SJCRH30 (cell line): ENCODE measurements around the gene ZBTB1. TPM values are rescaled to one million over a fixed set of nuclear protein-coding genes. Genes with fewer than 3 reads are reported as not detected.
"Not testable (repeated sequence)": the region's sequence is repeated elsewhere in the genome, so short reads cannot be mapped to it uniquely, and the experiment has no call there.

ENCODE experiments used
- DNase-seq, 2 experiments: peaks; one replicate each; pipeline ENCODE4 v3.0.0-alpha.2; 2015 to 2020
- H3K27ac ChIP-seq: fragments of 250-450 bp; sonication (Bioruptor Pico); 2 replicates; pipeline ENCODE4 v1.5.1; 2020; ENCODE audit warnings: mild to moderate bottlenecking, moderate library complexity
- H3K27me3 ChIP-seq: fragments of 250-450 bp; sonication (Bioruptor Pico); 2 replicates; pipeline ENCODE4 v1.5.1; 2020; ENCODE audit warnings: mild to moderate bottlenecking, moderate library complexity
- H3K36me3 ChIP-seq: fragments of 250-450 bp; sonication (Bioruptor Pico); 2 replicates; pipeline ENCODE4 v1.5.1; 2020; ENCODE audit warnings: mild to moderate bottlenecking, moderate library complexity
- H3K4me1 ChIP-seq: fragments of 250-450 bp; sonication (Bioruptor Pico); 2 replicates; pipeline ENCODE4 v1.5.1; 2020; ENCODE audit warnings: mild to moderate bottlenecking, moderate library complexity
- H3K4me3 ChIP-seq: fragments of 250-450 bp; sonication (Bioruptor Pico); 2 replicates; pipeline ENCODE4 v1.5.1; 2020; ENCODE audit warnings: mild to moderate bottlenecking, moderate library complexity
- H3K9me3 ChIP-seq: fragments of 250-450 bp; sonication (Bioruptor Pico); replicated peaks from 2 replicates; pipeline ENCODE4 v1.5.1; 2020; ENCODE audit warnings: mild to moderate bottlenecking, moderate library complexity
- total RNA-seq: library from RNA; depleted of rRNA; stranded (reverse); fragments of >200 nt; shearing (Covaris generic); gene quantifications from 2 replicates; pipeline ENCODE4 v1.2.3, GENCODE V29; 2014; rRNA removed

ZBTB1 gene
- total RNA-seq, 1 experiment from 2014 or later = 37.3 TPM

DNA sequence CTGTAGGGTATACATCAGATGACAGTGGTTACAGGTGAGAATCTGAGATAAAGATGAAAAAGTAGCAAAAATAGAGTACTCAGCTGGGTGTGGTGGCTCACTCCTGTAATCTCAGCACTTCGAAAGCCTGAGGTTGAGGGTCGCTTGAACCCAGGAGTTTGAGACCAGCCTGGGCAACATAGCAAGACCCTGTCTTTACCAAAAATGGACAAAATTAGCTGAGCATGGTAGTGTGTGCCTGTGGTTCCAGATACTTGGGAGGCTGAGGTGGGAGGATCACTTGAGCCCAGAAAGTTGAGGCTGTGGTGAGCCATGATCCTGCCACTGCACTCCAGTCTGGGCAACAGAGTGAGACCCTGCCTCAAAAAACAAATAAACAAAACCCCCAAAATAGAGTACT is 53.6 kb downstream of the ZBTB1 start:
- H3K36me3 ChIP-seq, H3K27ac ChIP-seq, H3K9me3 ChIP-seq, DNase-seq, H3K4me3 ChIP-seq, H3K4me1 ChIP-seq, H3K27me3 ChIP-seq: not testable (repeated sequence)

DNA sequence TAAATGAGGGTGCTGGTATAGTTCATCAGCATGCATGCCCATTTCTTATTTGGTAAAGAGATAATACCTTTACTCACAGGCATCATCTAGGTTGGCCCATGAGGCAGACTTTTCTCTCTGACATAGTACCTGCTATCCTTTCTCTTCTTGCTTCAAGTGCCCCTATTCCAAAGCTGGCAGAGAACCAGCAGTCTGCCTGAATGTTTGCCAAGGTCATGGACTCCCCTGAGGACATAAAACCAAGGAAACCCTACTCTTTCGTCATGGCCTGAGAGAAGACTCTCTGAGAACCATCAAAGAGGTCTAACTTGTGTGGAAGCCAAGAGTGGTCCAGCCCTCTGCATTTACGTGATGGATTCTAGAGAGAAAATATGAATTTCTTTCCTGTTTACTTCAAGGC is 57.1 kb downstream of the ZBTB1 start:
- Histone ChIP-seq H3K27ac (no peak overlapping the region), H3K4me1 (no peaks in the 10 kb centered on the region), H3K36me3 (no peaks in the 10 kb centered on the region), H3K9me3 (no peaks in the 10 kb centered on the region), H3K4me3 (no peak overlapping the region), H3K27me3 (no peaks in the 10 kb centered on the region)
- DNase-seq = no peak

- no peak for DNase-seq
- Histone ChIP-seq H3K36me3 (no peaks in the 10 kb centered on the region), H3K27me3 (no peaks in the 10 kb centered on the region), H3K27ac (no peak overlapping the region), H3K4me3 (no peak overlapping the region), H3K9me3 (no peaks in the 10 kb centered on the region), H3K4me1 (no peaks in the 10 kb centered on the region)
These were observed 57.9 kb downstream of the ZBTB1 start for GRCh38 chr14:64562436-64562835.

DNA sequence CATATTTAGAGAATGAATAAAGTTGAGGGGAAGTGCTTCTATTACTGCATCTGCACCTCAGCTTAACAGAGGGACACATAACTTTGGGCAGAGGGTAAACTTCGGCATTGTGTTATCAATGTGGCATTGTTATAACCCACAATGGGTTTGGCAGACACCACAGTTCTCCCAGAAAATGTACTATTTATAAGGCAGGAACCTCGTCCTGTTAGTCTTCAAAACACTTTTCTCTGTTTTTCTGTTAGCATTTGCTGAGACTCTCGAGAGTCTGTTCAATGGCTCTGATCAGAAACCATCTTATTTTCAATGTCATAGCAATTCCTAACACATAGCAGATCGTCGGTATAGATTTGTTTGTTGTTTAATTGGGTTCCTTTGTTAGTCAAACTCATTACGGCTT is 59.1 kb downstream of the ZBTB1 start:
- Histone ChIP-seq H3K27ac (no peak overlapping the region), H3K9me3 (no peaks in the 10 kb centered on the region), H3K4me3 (no peak overlapping the region), H3K36me3 (no peaks in the 10 kb centered on the region), H3K27me3 (no peaks in the 10 kb centered on the region), H3K4me1 (no peaks in the 10 kb centered on the region)
- no peak for DNase-seq

DNA sequence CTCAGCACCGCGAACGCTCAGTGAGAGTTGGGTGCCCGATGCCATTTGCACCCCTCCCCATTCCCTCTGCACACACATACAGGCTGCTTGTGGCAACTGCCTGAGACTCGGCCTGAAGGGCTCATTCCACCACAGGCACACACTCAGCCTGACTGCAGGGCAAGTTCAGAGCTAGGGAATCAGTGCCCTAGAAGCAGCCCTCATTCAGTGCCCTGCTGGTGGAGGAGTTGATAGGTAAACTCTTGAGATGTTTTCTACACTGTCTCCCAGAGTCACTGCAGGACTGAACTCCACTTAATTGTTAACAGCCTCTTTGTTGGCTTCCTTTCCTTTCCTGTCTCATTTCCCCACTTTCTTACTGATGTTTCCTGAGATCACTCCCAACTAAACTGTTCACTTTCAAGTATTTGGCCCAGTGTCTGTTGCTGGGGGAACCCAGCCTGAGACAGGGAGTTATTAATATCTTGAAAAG is 62.1 kb downstream of the ZBTB1 start:
- H3K4me3 ChIP-seq = no peak overlapping the region
- DNase-seq = no peak
- H3K27ac ChIP-seq = no peak overlapping the region
- no peaks in the 10 kb centered on the region for H3K36me3 ChIP-seq
- no peaks in the 10 kb centered on the region for H3K9me3 ChIP-seq
- no peaks in the 10 kb centered on the region for H3K27me3 ChIP-seq
- no peaks in the 10 kb centered on the region for H3K4me1 ChIP-seq

DNA sequence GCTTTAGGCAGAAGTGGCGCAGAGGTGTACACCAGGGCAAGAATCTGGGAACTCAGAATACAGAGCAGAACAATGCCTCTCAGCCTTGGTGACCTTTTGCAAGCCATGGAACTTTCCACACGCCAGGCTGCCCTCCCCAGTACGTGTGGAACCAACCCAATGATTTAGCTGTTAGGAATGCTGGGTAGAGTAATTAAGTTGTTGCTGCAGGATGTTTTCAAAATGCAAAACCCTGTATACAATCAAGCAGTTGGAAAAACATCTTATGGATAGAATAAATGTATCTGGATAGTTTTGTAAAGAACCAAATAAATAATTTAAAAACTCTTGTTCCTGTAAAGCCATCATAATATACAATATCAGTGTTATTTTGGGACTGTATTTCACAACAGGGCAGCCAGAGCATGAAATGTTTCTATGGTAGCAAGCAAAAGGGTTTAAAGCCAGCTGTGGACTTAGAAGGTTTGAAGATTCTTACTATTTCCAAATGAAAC is 64.6 kb downstream of the ZBTB1 start:
- DNase-seq = no peak
- no peak overlapping the region for H3K27ac ChIP-seq

GRCh38 chr14:64569646-64570045 is 65.1 kb downstream of the ZBTB1 start:
- not testable (repeated sequence) for H3K27ac ChIP-seq, DNase-seq, H3K27me3 ChIP-seq, H3K9me3 ChIP-seq, H3K4me3 ChIP-seq, H3K36me3 ChIP-seq, H3K4me1 ChIP-seq

More for the DNA sequence above, 64.6 kb downstream of the ZBTB1 start:
- no peaks in the 10 kb centered on the region for H3K4me1 ChIP-seq
- no peaks in the 10 kb centered on the region for H3K27me3 ChIP-seq
- no peaks in the 10 kb centered on the region for H3K9me3 ChIP-seq
- H3K36me3 ChIP-seq = no peaks in the 10 kb centered on the region
- H3K4me3 ChIP-seq = no peak overlapping the region

- Histone ChIP-seq H3K4me1 (no peaks in the 10 kb centered on the region), H3K4me3 (no peak overlapping the region), H3K27me3 (no peaks in the 10 kb centered on the region), H3K9me3 (no peaks in the 10 kb centered on the region), H3K27ac (no peak overlapping the region), H3K36me3 (no peaks in the 10 kb centered on the region)
- no peak for DNase-seq
These were observed 68.0 kb downstream of the ZBTB1 start for GRCh38 chr14:64572386-64573104.

DNA sequence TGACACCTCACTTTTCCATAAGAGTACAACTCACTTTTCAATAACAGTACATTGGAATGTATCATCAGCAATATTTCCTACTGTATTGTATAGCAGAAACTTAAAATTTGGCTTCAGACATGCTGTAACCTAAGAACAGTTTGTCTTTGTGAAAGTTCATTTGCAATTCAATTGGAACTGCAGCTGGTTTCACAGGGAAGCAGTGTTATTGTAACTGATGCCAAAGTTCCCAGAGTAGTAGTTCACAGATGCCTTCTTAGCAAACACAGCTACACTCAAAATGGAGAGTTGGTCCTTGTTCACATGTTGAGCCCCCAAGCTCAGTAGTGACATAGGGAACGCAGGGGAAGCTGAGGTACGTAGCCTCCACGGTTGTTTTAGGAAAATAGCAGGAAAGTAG is 68.5 kb downstream of the ZBTB1 start:
- Histone ChIP-seq H3K4me1 (no peaks in the 10 kb centered on the region), H3K27me3 (no peaks in the 10 kb centered on the region), H3K27ac (no peak overlapping the region), H3K4me3 (no peak overlapping the region), H3K36me3 (no peaks in the 10 kb centered on the region), H3K9me3 (no peaks in the 10 kb centered on the region)
- DNase-seq = no peak

Other genes starting within 250 kb of the ZBTB1 start
- 11.8 and 12.1 TPM in 2 replicates for gene ESR2, start 210.4 kb upstream of the ZBTB1 start, total RNA-seq
- gene MTHFD1, start 116.4 kb upstream of the ZBTB1 start, total RNA-seq = 104 and 109 TPM in 2 replicates
- 2.4 and 2.5 TPM in 2 replicates for gene AKAP5, start 39.3 kb upstream of the ZBTB1 start, total RNA-seq
- 4.8 and 7.0 TPM in 2 replicates for gene ZBTB25, start 932 bp upstream of the ZBTB1 start, total RNA-seq
- 1.8 and 1.9 TPM in 2 replicates for gene HSPA2, start 36.0 kb downstream of the ZBTB1 start, total RNA-seq
- gene PPP1R36, start 45.2 kb downstream of the ZBTB1 start, total RNA-seq = 0.24 and 0.56 TPM in 2 replicates
- 20.9 and 22.4 TPM in 2 replicates for gene PLEKHG3, start 199.7 kb downstream of the ZBTB1 start, total RNA-seq